ENCODE results near the gene RAB8A. TPM values are rescaled to one million over a fixed set of nuclear protein-coding genes. Genes with fewer than 3 reads are reported as not detected.
"Not testable (repeated sequence)": the region's sequence is repeated elsewhere in the genome, so short reads cannot be mapped to it uniquely, and the experiment has no call there.

Gene RAB8A
- total and polyA plus RNA-seq, 9 donors: 17.5 to 59.1 (median 40.9) TPM

GRCh38 chr19:16111909-16112752 is 442 bp downstream of the RAB8A start:
- Histone ChIP-seq H3K27me3 (ENCODE audit: control insufficient read depth, insufficient read depth, low read length) (no peaks in the 10 kb centered on the region), H3K27ac (ENCODE audit: low read length) (peak overlapping the region; percentile 97), H3K4me3 (ENCODE audit: low read length) (peak overlapping the region; percentile 100), H3K4me1 (ENCODE audit: control insufficient read depth, insufficient read depth, low read length) (peaks cover 16% of the 10 kb centered on the region), H3K9me3 (replicated peaks; ENCODE audit: control insufficient read depth, low read depth, low read length) (no peaks in the 10 kb centered on the region), H3K36me3 (ENCODE audit: control insufficient read depth, insufficient read depth, low read length) (peaks cover 13% of the 10 kb centered on the region)
- WGBS (ENCODE audit: insufficient coverage): 4% methylated on average over 17 of the region's 37 CpGs
- DNase-seq: peak; percentile 37

- Histone ChIP-seq H3K9me3 (replicated peaks; ENCODE audit: control insufficient read depth, low read depth, low read length) (no peaks in the 10 kb centered on the region), H3K4me3 (ENCODE audit: low read length) (peak overlapping the region; percentile 100), H3K4me1 (ENCODE audit: control insufficient read depth, insufficient read depth, low read length) (peaks cover 16% of the 10 kb centered on the region), H3K27ac (ENCODE audit: low read length) (peak overlapping the region; percentile 97), H3K27me3 (ENCODE audit: control insufficient read depth, insufficient read depth, low read length) (no peaks in the 10 kb centered on the region), H3K36me3 (ENCODE audit: control insufficient read depth, insufficient read depth, low read length) (peaks cover 17% of the 10 kb centered on the region)
- 33% methylated on average over 1 of the region's 2 CpGs for WGBS (ENCODE audit: insufficient coverage)
- DNase-seq: no peak
Observed at GRCh38 chr19:16112778-16113177, 1.1 kb downstream of the RAB8A start.

DNA sequence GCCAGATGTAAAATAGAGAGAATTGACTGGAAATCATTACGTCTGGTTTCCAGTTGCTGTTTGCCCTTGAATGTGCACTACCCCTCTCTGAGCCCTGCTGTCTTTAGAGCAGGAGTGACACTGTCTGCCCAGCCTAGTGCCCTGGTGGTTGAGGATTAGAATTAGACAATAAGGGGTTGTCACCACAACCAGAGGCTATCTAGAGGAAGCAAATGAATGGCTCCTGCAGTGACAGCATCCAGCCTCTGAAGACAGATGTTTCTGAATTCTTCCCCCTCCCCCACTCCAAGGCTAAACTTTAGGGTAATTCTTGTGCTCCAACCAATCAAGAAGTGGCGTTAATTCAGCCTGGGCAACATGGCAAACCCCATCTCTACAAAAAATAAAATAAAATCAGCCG is 2.0 kb downstream of the RAB8A start:
- H3K27me3 ChIP-seq (ENCODE audit: control insufficient read depth, insufficient read depth, low read length): no peaks in the 10 kb centered on the region
- H3K9me3 ChIP-seq (replicated peaks; ENCODE audit: control insufficient read depth, low read depth, low read length): no peaks in the 10 kb centered on the region
- H3K4me1 ChIP-seq (ENCODE audit: control insufficient read depth, insufficient read depth, low read length): peaks cover 21% of the 10 kb centered on the region
- peaks cover 27% of the 10 kb centered on the region for H3K36me3 ChIP-seq (ENCODE audit: control insufficient read depth, insufficient read depth, low read length)
- no peak overlapping the region for H3K4me3 ChIP-seq (ENCODE audit: low read length)
- no peak overlapping the region for H3K27ac ChIP-seq (ENCODE audit: low read length)
- 67% methylated on average over 2 of the region's 3 CpGs for whole genome bisulfite sequencing (ENCODE audit: insufficient coverage)
- no peak for DNase-seq

GRCh38 chr19:16115301-16116039 is 3.8 kb downstream of the RAB8A start:
- Histone ChIP-seq H3K27me3 (ENCODE audit: control insufficient read depth, insufficient read depth, low read length) (no peaks in the 10 kb centered on the region), H3K9me3 (replicated peaks; ENCODE audit: control insufficient read depth, low read depth, low read length) (no peaks in the 10 kb centered on the region), H3K27ac (ENCODE audit: low read length) (no peak overlapping the region), H3K4me1 (ENCODE audit: control insufficient read depth, insufficient read depth, low read length) (peaks cover 21% of the 10 kb centered on the region), H3K4me3 (ENCODE audit: low read length) (no peak overlapping the region), H3K36me3 (ENCODE audit: control insufficient read depth, insufficient read depth, low read length) (peaks cover 38% of the 10 kb centered on the region)
- no peak for DNase-seq
- 73% methylated on average over 9 of the region's 9 CpGs for WGBS (ENCODE audit: insufficient coverage)

DNA sequence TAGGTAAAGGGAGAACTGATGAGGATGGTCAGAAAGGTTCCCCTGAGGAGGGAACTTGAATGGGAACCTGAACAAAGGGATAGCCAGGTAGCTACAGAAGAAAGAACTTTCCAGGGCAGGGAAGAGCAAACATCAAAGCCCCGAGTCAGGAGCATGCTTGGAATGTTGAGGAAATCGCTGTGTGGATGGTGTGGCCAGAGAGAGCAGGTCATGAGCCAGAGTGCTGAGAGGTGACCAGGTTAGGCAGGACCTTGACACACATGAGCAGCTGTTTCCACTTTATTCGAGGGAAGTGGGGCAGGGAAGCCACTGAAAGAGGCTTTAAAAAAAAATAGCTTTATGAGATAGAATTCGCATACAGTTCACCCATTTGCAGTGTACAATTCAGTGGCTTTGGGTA is 4.4 kb downstream of the RAB8A start:
- H3K27ac ChIP-seq (ENCODE audit: low read length): no peak overlapping the region
- H3K36me3 ChIP-seq (ENCODE audit: control insufficient read depth, insufficient read depth, low read length): peaks cover 41% of the 10 kb centered on the region
- no peak for DNase-seq
- H3K9me3 ChIP-seq (replicated peaks; ENCODE audit: control insufficient read depth, low read depth, low read length): no peaks in the 10 kb centered on the region
- no peaks in the 10 kb centered on the region for H3K27me3 ChIP-seq (ENCODE audit: control insufficient read depth, insufficient read depth, low read length)
- WGBS (ENCODE audit: insufficient coverage): 50% methylated on average over 2 of the region's 4 CpGs
- H3K4me3 ChIP-seq (ENCODE audit: low read length): no peak overlapping the region
- peaks cover 17% of the 10 kb centered on the region for H3K4me1 ChIP-seq (ENCODE audit: control insufficient read depth, insufficient read depth, low read length)

- Histone ChIP-seq H3K4me1 (ENCODE audit: control insufficient read depth, insufficient read depth, low read length) (peaks cover 10% of the 10 kb centered on the region), H3K27me3 (ENCODE audit: control insufficient read depth, insufficient read depth, low read length) (no peaks in the 10 kb centered on the region), H3K27ac (ENCODE audit: low read length) (no peak overlapping the region), H3K4me3 (ENCODE audit: low read length) (no peak overlapping the region), H3K9me3 (replicated peaks; ENCODE audit: control insufficient read depth, low read depth, low read length) (no peaks in the 10 kb centered on the region), H3K36me3 (ENCODE audit: control insufficient read depth, insufficient read depth, low read length) (peaks cover 56% of the 10 kb centered on the region)
- DNase-seq: no peak
- WGBS (ENCODE audit: insufficient coverage): 89% methylated on average over 10 of the region's 11 CpGs
Observed at GRCh38 chr19:16117594-16118033, 5.9 kb downstream of the RAB8A start.

GRCh38 chr19:16118489-16119033 is 6.9 kb downstream of the RAB8A start:
- Histone ChIP-seq H3K27me3 (ENCODE audit: control insufficient read depth, insufficient read depth, low read length) (no peaks in the 10 kb centered on the region), H3K27ac (ENCODE audit: low read length) (peak overlapping the region; percentile 29), H3K9me3 (replicated peaks; ENCODE audit: control insufficient read depth, low read depth, low read length) (no peaks in the 10 kb centered on the region), H3K4me3 (ENCODE audit: low read length) (no peak overlapping the region), H3K36me3 (ENCODE audit: control insufficient read depth, insufficient read depth, low read length) (peaks cover 63% of the 10 kb centered on the region), H3K4me1 (ENCODE audit: control insufficient read depth, insufficient read depth, low read length) (peaks cover 4% of the 10 kb centered on the region)
- WGBS (ENCODE audit: insufficient coverage): 93% methylated on average over 6 of the region's 12 CpGs
- DNase-seq: peak; percentile 57

DNA sequence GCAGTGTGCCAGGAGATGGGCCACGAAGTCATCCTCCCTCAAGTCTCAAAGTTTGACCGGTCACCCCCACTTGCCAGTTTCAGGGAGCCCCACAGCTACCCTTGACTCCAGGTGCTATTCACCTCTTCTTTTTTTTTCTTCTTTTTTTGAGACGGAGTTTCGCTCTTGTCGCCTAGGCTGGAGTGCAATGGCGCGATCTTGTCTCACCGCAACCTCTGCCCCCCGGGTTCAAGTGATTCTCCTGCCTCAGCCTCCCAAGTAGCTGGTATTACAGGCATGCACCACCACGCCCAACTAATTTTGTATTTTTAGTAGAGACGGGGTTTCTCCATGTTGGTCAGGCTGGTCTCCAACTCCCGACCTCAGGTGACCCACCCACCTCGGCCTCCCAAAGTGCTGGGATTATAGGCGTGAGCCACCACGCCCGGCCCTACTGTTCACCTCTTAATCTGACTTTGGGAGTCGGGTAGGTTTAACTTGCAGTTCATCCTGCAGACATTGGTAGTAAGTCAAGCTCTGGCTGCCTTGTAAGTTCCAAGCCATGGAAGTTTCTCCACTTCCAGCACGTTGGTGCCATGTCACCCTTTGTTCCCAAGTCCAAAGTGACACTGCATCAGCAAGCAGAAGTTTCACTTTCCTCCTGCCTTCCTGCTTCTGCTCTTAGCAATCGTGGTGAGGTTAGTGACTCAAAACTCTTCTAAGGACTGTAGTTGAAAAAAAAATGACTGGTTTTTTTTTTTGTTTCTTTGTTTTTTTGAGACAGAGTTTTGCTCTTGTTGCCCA is 7.6 kb downstream of the RAB8A start:
- not testable (repeated sequence) for H3K4me3 ChIP-seq (ENCODE audit: low read length); H3K4me1 ChIP-seq (ENCODE audit: control insufficient read depth, insufficient read depth, low read length)
- WGBS (ENCODE audit: insufficient coverage): 96% methylated on average over 14 of the region's 19 CpGs

DNA sequence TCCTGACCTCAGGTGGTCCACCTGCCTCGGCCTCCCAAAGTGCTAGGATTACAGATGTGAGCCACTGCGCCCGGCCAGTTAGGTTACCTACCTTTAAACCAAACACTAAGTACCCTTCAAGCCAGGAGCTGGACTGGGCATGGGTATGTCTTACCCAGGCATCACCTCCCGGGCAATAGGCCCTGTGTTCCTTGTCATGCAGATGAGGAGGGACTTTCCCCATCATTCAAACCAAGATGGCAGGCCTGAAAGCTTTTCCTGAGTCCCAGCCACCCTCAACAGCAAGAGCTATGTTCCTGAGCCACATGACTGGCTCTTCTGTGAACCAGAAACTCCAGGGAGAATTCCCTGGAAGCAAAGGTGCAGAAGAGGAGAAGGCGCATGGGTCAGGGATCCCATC is 9.5 kb downstream of the RAB8A start:
- H3K36me3 ChIP-seq (ENCODE audit: control insufficient read depth, insufficient read depth, low read length): peaks cover 79% of the 10 kb centered on the region

More for the DNA sequence above, 7.6 kb downstream of the RAB8A start:
- not testable (repeated sequence) for DNase-seq; H3K9me3 ChIP-seq (replicated peaks; ENCODE audit: control insufficient read depth, low read depth, low read length); H3K27me3 ChIP-seq (ENCODE audit: control insufficient read depth, insufficient read depth, low read length)
- H3K27ac ChIP-seq (ENCODE audit: low read length): peak overlapping the region; percentile 29
- peaks cover 67% of the 10 kb centered on the region for H3K36me3 ChIP-seq (ENCODE audit: control insufficient read depth, insufficient read depth, low read length)

More for the DNA sequence above, 9.5 kb downstream of the RAB8A start:
- no peak for DNase-seq
- Histone ChIP-seq H3K9me3 (replicated peaks; ENCODE audit: control insufficient read depth, low read depth, low read length) (no peaks in the 10 kb centered on the region), H3K27me3 (ENCODE audit: control insufficient read depth, insufficient read depth, low read length) (no peaks in the 10 kb centered on the region), H3K27ac (ENCODE audit: low read length) (no peak overlapping the region), H3K4me3 (ENCODE audit: low read length) (no peak overlapping the region), H3K4me1 (ENCODE audit: control insufficient read depth, insufficient read depth, low read length) (peaks cover 4% of the 10 kb centered on the region)
- WGBS (ENCODE audit: insufficient coverage): 94% methylated on average over 3 of the region's 5 CpGs

All from muscle of leg (tissue), 11 donors.